ENCODE measurements around the gene C5AR1.

The C5AR1 gene

GRCh38 chr19:47269596-47269995 is 40.1 kb upstream of the C5AR1 start:
- no peak for TF ChIP-seq CTCF (conservative IDR thresholded peaks at IDR 0.05; ENCODE audit: low read depth, low read length)
- no peak overlapping the region for H3K4me3 ChIP-seq (ENCODE audit: low read length)
- no peak for DNase-seq (ENCODE audit: low read depth)

- DNase-seq (ENCODE audit: low read depth): no peak
- TF ChIP-seq CTCF (conservative IDR thresholded peaks at IDR 0.05; ENCODE audit: low read depth, low read length): no peak
- no peak overlapping the region for H3K4me3 ChIP-seq (ENCODE audit: low read length)
Observed at GRCh38 chr19:47270408-47270807, 39.3 kb upstream of the C5AR1 start.

DNA sequence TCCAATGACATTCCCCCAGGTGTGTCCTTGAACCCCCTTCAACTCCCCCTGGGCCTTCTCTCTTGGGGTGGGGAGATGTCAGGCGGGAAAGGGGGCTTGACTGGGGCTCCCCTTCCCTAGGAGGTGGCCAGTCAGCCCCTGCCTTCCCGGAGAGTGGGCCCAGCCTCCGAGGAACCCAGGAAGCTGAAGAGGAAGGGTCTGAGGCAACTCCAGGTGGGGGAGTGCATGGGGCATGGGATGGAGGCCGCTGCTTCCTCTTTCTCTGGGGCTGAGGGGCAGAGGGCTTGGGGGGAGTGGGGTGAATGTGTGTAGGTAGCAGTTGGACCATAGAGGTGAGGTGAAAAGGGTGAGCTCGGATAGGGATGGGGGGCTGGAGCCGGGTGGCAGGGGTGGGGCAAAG is 37.7 kb upstream of the C5AR1 start:
- DNase-seq (ENCODE audit: low read depth): no peak
- no peak for TF ChIP-seq CTCF (conservative IDR thresholded peaks at IDR 0.05; ENCODE audit: low read depth, low read length)

DNA sequence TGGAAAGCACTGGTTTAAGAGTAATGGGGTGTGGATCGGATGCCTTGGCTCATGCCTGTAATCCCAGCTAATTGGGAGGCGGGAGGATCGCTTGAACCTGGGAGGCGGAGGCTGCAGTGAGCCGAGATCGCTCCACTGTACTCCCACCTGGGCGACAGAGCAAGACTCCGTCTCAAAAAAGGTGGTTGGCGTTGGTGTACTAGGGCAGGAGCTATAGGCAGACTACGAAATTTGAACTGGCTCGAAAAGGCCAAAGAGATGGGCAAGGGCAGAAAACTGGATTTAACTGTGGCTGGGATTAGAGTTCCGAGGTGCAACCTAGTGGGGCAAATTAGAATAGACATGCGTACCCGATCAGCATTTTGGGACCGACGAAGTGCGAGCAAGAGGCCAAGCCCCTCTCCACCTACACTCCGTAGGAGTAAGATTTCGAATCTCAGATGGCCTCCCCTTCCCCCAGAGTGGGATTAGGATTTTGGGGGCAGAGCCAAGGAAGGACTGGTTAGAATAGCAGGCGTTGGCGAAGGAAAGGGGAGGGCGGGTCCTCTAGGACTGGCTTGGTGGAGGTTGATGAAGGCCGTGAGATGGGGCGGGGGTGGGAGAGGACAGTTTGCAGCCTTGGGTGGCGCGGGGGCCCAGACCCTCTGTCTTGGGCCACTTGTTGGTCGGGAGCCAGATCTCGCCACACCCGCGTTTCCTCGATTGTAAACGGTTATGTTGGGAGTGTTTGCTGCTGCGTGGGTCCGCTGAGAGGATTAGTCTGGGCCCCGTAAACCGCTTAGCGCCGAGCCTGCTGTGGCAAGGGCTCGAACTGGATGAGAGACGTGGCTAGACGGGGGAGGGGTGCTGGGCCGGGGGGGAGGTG is 37.0 kb upstream of the C5AR1 start:
- TF ChIP-seq CTCF (conservative IDR thresholded peaks at IDR 0.05; ENCODE audit: low read depth, low read length): peak; percentile 11
- H3K4me3 ChIP-seq (ENCODE audit: low read length): peak overlapping the region; percentile 77
- peak; percentile 81 for DNase-seq (ENCODE audit: low read depth)

More for the DNA sequence above, 37.7 kb upstream of the C5AR1 start:
- H3K4me3 ChIP-seq (ENCODE audit: low read length): no peak overlapping the region

- peak; percentile 84 for DNase-seq (ENCODE audit: low read depth)
- TF ChIP-seq CTCF (conservative IDR thresholded peaks at IDR 0.05; ENCODE audit: low read depth, low read length): no peak
Observed at GRCh38 chr19:47273313-47274070, 36.2 kb upstream of the C5AR1 start.

GRCh38 chr19:47274071-47274890 is 35.4 kb upstream of the C5AR1 start, which contains the start of gene INAFM1:
Gene INAFM1 (plus strand): TSS chr19:47274885. CDS start chr19:47274920, 35 bp downstream.
- H3K4me3 ChIP-seq (ENCODE audit: low read length): peak within 1 kb of the TSS; percentile 77
- TF ChIP-seq CTCF (conservative IDR thresholded peaks at IDR 0.05; ENCODE audit: low read depth, low read length): no peak
- peak; percentile 71 for DNase-seq (ENCODE audit: low read depth)

More at GRCh38 chr19:47273313-47274070, 36.2 kb upstream of the C5AR1 start:
- H3K4me3 ChIP-seq (ENCODE audit: low read length): peak overlapping the region; percentile 77
